Activated naive CD4-positive, alpha-beta T cell treated with anti-CD3 and anti-CD28 coated beads, Interleukin-2, amount 10 ng/mL, durations not matched to agents 7 days and 5 days (primary cell): ENCODE results near the gene TAF5.
A peak's percentile ranks its signal among the peaks of the same experiment; 100 is the strongest.

ENCODE experiments used
- CTCF ChIA-PET: fragments of 350-600 bp; sonication (Branson Sonifier 250); formaldehyde crosslinking; loops from one replicate; lab custom pipeline; 2021; ENCODE audit warnings: antibody characterized with exemption; lab: Charles Lee
- DNase-seq: peaks from one replicate; pipeline ENCODE4 v3.0.0-alpha.2; 2020
- H3K27ac Mint-ChIP-seq: one replicate; pipeline ENCODE4 v1.8.0; 2021; ENCODE audit warnings: mild to moderate bottlenecking, moderate library complexity, mixed read lengths
- H3K27me3 Mint-ChIP-seq: one replicate; pipeline ENCODE4 v1.8.0; 2021; ENCODE audit warnings: mild to moderate bottlenecking, mixed read lengths
- H3K36me3 Mint-ChIP-seq: one replicate; pipeline ENCODE4 v1.8.0; 2021; ENCODE audit warnings: mixed read lengths
- H3K4me1 Mint-ChIP-seq: one replicate; pipeline ENCODE4 v1.8.0; 2021; ENCODE audit warnings: mixed read lengths
- H3K4me3 Mint-ChIP-seq: one replicate; pipeline ENCODE4 v1.8.0; 2021; ENCODE audit warnings: mild to moderate bottlenecking, moderate library complexity, mixed read lengths
- H3K9me3 Mint-ChIP-seq: one replicate; pipeline ENCODE4 v1.8.0; 2021; ENCODE audit warnings: mixed read lengths

The TAF5 gene

GRCh38 chr10:103419101-103419500, 51.3 kb downstream of the TAF5 start:
- peaks cover 71% of the 10 kb centered on the region for H3K36me3 Mint-ChIP-seq
- no peak overlapping the region for H3K4me3 Mint-ChIP-seq
- no peak overlapping the region for H3K27ac Mint-ChIP-seq
- DNase-seq: no peak
- H3K4me1 Mint-ChIP-seq: peaks cover 10% of the 10 kb centered on the region
- no peaks in the 10 kb centered on the region for H3K27me3 Mint-ChIP-seq
- no peaks in the 10 kb centered on the region for H3K9me3 Mint-ChIP-seq
- CTCF ChIA-PET: interaction anchor here (1.4 to 9.3 kb wide), 6 partner anchors 13 to 74 kb away, joined by 4 to 176 read pairs (median 7); partner anchors contain the start of genes CALHM3 and NEURL1

- no peaks in the 10 kb centered on the region for H3K9me3 Mint-ChIP-seq
- H3K36me3 Mint-ChIP-seq: peaks cover 72% of the 10 kb centered on the region
- H3K4me3 Mint-ChIP-seq: no peak overlapping the region
- H3K4me1 Mint-ChIP-seq: peaks cover 22% of the 10 kb centered on the region
- no peak for DNase-seq
- H3K27ac Mint-ChIP-seq: peak overlapping the region; percentile 53
- no peaks in the 10 kb centered on the region for H3K27me3 Mint-ChIP-seq
- CTCF ChIA-PET: interaction anchor here (0.9 to 2.6 kb wide), 6 partner anchors 26 to 62 kb away, joined by 3 to 16 read pairs (median 4); partner anchors contain the start of gene CALHM2
Observed at GRCh38 chr10:103423748-103424147, 56.0 kb downstream of the TAF5 start.

GRCh38 chr10:103427866-103428265, 60.1 kb downstream of the TAF5 start:
- CTCF ChIA-PET: interaction anchor here (0.9 to 1.7 kb wide), 4 partner anchors 14 to 684 kb away, joined by 3 to 8 read pairs (median 3); no protein-coding TSS in a partner anchor
- Mint-ChIP-seq H3K4me3 (no peak overlapping the region), H3K27me3 (no peaks in the 10 kb centered on the region), H3K27ac (peak overlapping the region; percentile 42), H3K4me1 (peaks cover 62% of the 10 kb centered on the region), H3K9me3 (no peaks in the 10 kb centered on the region), H3K36me3 (peaks cover 71% of the 10 kb centered on the region)
- DNase-seq: no peak

GRCh38 chr10:103428989-103429643, 61.3 kb downstream of the TAF5 start:
- Mint-ChIP-seq H3K27ac (peak overlapping the region; percentile 85), H3K4me1 (peaks cover 71% of the 10 kb centered on the region), H3K27me3 (no peaks in the 10 kb centered on the region), H3K36me3 (peaks cover 71% of the 10 kb centered on the region), H3K9me3 (no peaks in the 10 kb centered on the region), H3K4me3 (peak overlapping the region; percentile 51)
- CTCF ChIA-PET: no interaction called here
- DNase-seq: no peak

- Mint-ChIP-seq H3K27me3 (no peaks in the 10 kb centered on the region), H3K4me1 (peaks cover 72% of the 10 kb centered on the region), H3K4me3 (peak overlapping the region; percentile 21), H3K9me3 (no peaks in the 10 kb centered on the region), H3K36me3 (peaks cover 66% of the 10 kb centered on the region), H3K27ac (peak overlapping the region; percentile 85)
- CTCF ChIA-PET: interaction anchor here (2.9 kb wide), 1 partner anchor 47 kb away, joined by 16 read pairs; no protein-coding TSS in a partner anchor
- DNase-seq: peak; percentile 66
Observed at GRCh38 chr10:103429647-103430046, 61.9 kb downstream of the TAF5 start.

GRCh38 chr10:103431902-103432301, 64.1 kb downstream of the TAF5 start:
- Mint-ChIP-seq H3K27me3 (no peaks in the 10 kb centered on the region), H3K4me3 (no peak overlapping the region), H3K36me3 (peaks cover 59% of the 10 kb centered on the region), H3K27ac (peak overlapping the region; percentile 82), H3K9me3 (no peaks in the 10 kb centered on the region), H3K4me1 (peaks cover 70% of the 10 kb centered on the region)
- no peak for DNase-seq
- CTCF ChIA-PET: interaction anchor here (0.9 to 3.5 kb wide), 4 partner anchors 13 to 44 kb away, joined by 4 to 16 read pairs (median 10); no protein-coding TSS in a partner anchor

- Mint-ChIP-seq H3K27ac (peak overlapping the region; percentile 33), H3K4me1 (peaks cover 50% of the 10 kb centered on the region), H3K27me3 (no peaks in the 10 kb centered on the region), H3K9me3 (no peaks in the 10 kb centered on the region), H3K4me3 (no peak overlapping the region), H3K36me3 (peaks cover 57% of the 10 kb centered on the region)
- CTCF ChIA-PET: interaction anchor here (0.7 to 3.5 kb wide), 3 partner anchors 9 to 18 kb away, joined by 3 to 14 read pairs (median 4); no protein-coding TSS in a partner anchor
- DNase-seq: no peak
Observed at GRCh38 chr10:103433858-103434257, 66.1 kb downstream of the TAF5 start.
